H9 (cell line): Measurements from ENCODE around the gene DNAJB2. TPM values are rescaled to one million over a fixed set of nuclear protein-coding genes. Genes with fewer than 3 reads are reported as not detected.

Experiments used
- DNase-seq: peaks from one replicate; pipeline ENCODE4 v3.0.0-alpha.2; 2017
- H2AFZ ChIP-seq: one replicate; pipeline ENCODE4 v1.6.1; 2013; ENCODE audit warnings: mild to moderate bottlenecking, low read length, control low read depth, moderate library complexity
- H2AK5ac ChIP-seq: 2 replicates; pipeline ENCODE4 v1.6.1; 2013; ENCODE audit warnings: low read length, control low read depth, mixed read lengths; ENCODE audit not compliant: insufficient read length
- H2BK120ac ChIP-seq: one replicate; pipeline ENCODE4 v1.6.1; 2013; ENCODE audit warnings: low read depth, mild to moderate bottlenecking, low read length, control low read depth, inconsistent platforms; ENCODE audit not compliant: poor library complexity, severe bottlenecking
- H2BK12ac ChIP-seq: 2 replicates; pipeline ENCODE4 v1.6.1; 2013; ENCODE audit warnings: low read length, control low read depth, mixed read lengths, low read depth; ENCODE audit not compliant: insufficient read length
- H2BK15ac ChIP-seq: 2 replicates; pipeline ENCODE4 v1.6.1; 2013; ENCODE audit warnings: low read depth, low read length, control low read depth
- H2BK20ac ChIP-seq: one replicate; pipeline ENCODE4 v1.6.1; 2013; ENCODE audit warnings: low read depth, mild to moderate bottlenecking, low read length, control low read depth, inconsistent platforms; ENCODE audit not compliant: poor library complexity, severe bottlenecking
- H2BK5ac ChIP-seq: 2 replicates; pipeline ENCODE4 v1.6.1; 2013; ENCODE audit warnings: low read length, control low read depth, mixed read lengths; ENCODE audit not compliant: insufficient read length
- H3K14ac ChIP-seq: 2 replicates; pipeline ENCODE4 v1.6.1; 2013; ENCODE audit warnings: low read length, control low read depth; ENCODE audit not compliant: insufficient read depth
- H3K18ac ChIP-seq: 2 replicates; pipeline ENCODE4 v1.6.1; 2013; ENCODE audit warnings: low read depth, mild to moderate bottlenecking, mixed read lengths, low read length, control low read depth; ENCODE audit not compliant: insufficient read length
- H3K23ac ChIP-seq: 2 replicates; pipeline ENCODE4 v1.6.1; 2013; ENCODE audit warnings: low read length, control low read depth, mixed read lengths, low read depth; ENCODE audit not compliant: insufficient read length
- H3K23me2 ChIP-seq: 2 replicates; pipeline ENCODE4 v1.6.1; 2013; ENCODE audit warnings: low read depth, mild to moderate bottlenecking, mixed read lengths, low read length, control low read depth; ENCODE audit not compliant: insufficient read length, poor library complexity, severe bottlenecking
- H3K27ac ChIP-seq: 2 replicates; pipeline ENCODE4 v1.5.1; 2013; ENCODE audit warnings: low read length, control low read depth, mixed read lengths, low read depth; ENCODE audit not compliant: insufficient read length
- H3K27me3 ChIP-seq: 2 replicates; pipeline ENCODE4 v1.6.1; 2013; ENCODE audit warnings: low read length, control low read depth, inconsistent platforms; ENCODE audit not compliant: insufficient read depth
- H3K4ac ChIP-seq: 2 replicates; pipeline ENCODE4 v1.6.1; 2013; ENCODE audit warnings: low read depth, mild to moderate bottlenecking, control low read depth, inconsistent platforms, low read length, moderate library complexity
- H3K4me1 ChIP-seq: 2 replicates; pipeline ENCODE4 v1.6.1; 2013; ENCODE audit warnings: low read length, control low read depth, inconsistent platforms; ENCODE audit not compliant: insufficient read depth
- H3K4me2 ChIP-seq: 2 replicates; pipeline ENCODE4 v1.6.1; 2013; ENCODE audit warnings: low read length, control low read depth, mixed read lengths; ENCODE audit not compliant: insufficient read length, insufficient read depth
- H3K56ac ChIP-seq: 2 replicates; pipeline ENCODE4 v1.6.1; 2013; ENCODE audit warnings: low read depth, mild to moderate bottlenecking, mixed read lengths, low read length, control low read depth; ENCODE audit not compliant: insufficient read length
- H3K79me1 ChIP-seq: 2 replicates; pipeline ENCODE4 v1.6.1; 2013; ENCODE audit warnings: low read depth, mild to moderate bottlenecking, moderate library complexity, low read length, control low read depth, inconsistent platforms; ENCODE audit not compliant: insufficient read depth, poor library complexity, severe bottlenecking
- H3K79me2 ChIP-seq: 2 replicates; pipeline ENCODE4 v1.6.1; 2013; ENCODE audit warnings: low read length, control low read depth, inconsistent platforms; ENCODE audit not compliant: insufficient read depth
- H3K9ac ChIP-seq: 2 replicates; pipeline ENCODE4 v1.6.1; 2013; ENCODE audit warnings: low read length, control low read depth, mixed read lengths; ENCODE audit not compliant: insufficient read length; ENCODE audit errors: extremely low read depth
- H3K9me3 ChIP-seq: one replicate; pipeline ENCODE4 v1.6.1; 2013; ENCODE audit warnings: low read depth, low read length, inconsistent platforms; ENCODE audit not compliant: control insufficient read depth
- H3T11ph ChIP-seq: one replicate; pipeline ENCODE4 v1.6.1; 2013; ENCODE audit warnings: mild to moderate bottlenecking, low read length, control low read depth, inconsistent platforms
- H4K20me1 ChIP-seq: one replicate; pipeline ENCODE4 v1.6.1; 2013; ENCODE audit not compliant: control insufficient read depth, insufficient read length, insufficient read depth
- H4K5ac ChIP-seq: 2 replicates; pipeline ENCODE4 v1.6.1; 2013; ENCODE audit warnings: low read depth, mild to moderate bottlenecking, mixed read lengths, low read length, control low read depth; ENCODE audit not compliant: insufficient read length
- H4K8ac ChIP-seq: replicated peaks from 2 replicates; pipeline ENCODE4 v1.6.1; 2013; ENCODE audit warnings: low read length, control low read depth, mixed read lengths, low read depth; ENCODE audit not compliant: insufficient read length
- H4K91ac ChIP-seq: 2 replicates; pipeline ENCODE4 v1.6.1; 2013; ENCODE audit warnings: low read depth, mild to moderate bottlenecking, moderate library complexity, mixed read lengths, low read length, control low read depth; ENCODE audit not compliant: insufficient read length
- H3K27ac Mint-ChIP-seq, 3 experiments: 2 replicates in 2 of 3; 3 replicates in 1 of 3; pipeline ENCODE4 v1.8.0; 2020 to 2021; ENCODE audit warnings: mixed read lengths in 3 of 3, mild to moderate bottlenecking in 1 of 3, moderate library complexity in 1 of 3
- H3K27me3 Mint-ChIP-seq: 2 replicates; pipeline ENCODE4 v1.8.0; 2021; ENCODE audit warnings: low read depth, mild to moderate bottlenecking, moderate library complexity, mixed read lengths
- H3K36me3 Mint-ChIP-seq, 3 experiments: 2 replicates in 2 of 3; 3 replicates in 1 of 3; pipeline ENCODE4 v1.8.0; 2020 to 2021; ENCODE audit warnings: low read depth in 3 of 3, mixed read lengths in 3 of 3; ENCODE audit not compliant: insufficient read depth in 1 of 3
- H3K4me1 Mint-ChIP-seq, 2 experiments: 2 replicates each; pipeline ENCODE4 v1.8.0; 2020; ENCODE audit warnings: mixed read lengths in 2 of 2
- H3K4me3 Mint-ChIP-seq, 2 experiments: 2 replicates in 1 of 2; 3 replicates in 1 of 2; pipeline ENCODE4 v1.8.0; 2020 to 2021; ENCODE audit warnings: mild to moderate bottlenecking in 2 of 2, mixed read lengths in 2 of 2, moderate library complexity in 1 of 2
- H3K9me3 Mint-ChIP-seq, 2 experiments: 2 replicates in 1 of 2; 3 replicates in 1 of 2; pipeline ENCODE4 v1.8.0; 2020; ENCODE audit warnings: mild to moderate bottlenecking in 2 of 2, mixed read lengths in 2 of 2, moderate library complexity in 1 of 2
- CTCF ChIP-seq: fragments of 200-600 bp; sonication (generic); conservative IDR thresholded peaks from 3 replicates; pipeline ENCODE4 v1.8.0; 2021; ENCODE audit warnings: antibody characterized with exemption, mild to moderate bottlenecking
- WGBS: extraction: QIAGEN DNeasy Blood & Tissue Kit; methylation state at CpG from one replicate; pipeline ENCODE4 v1.1.7; 2013; ENCODE audit warnings: missing lambda C conversion rate, low lambda C conversion rate, mixed read lengths; ENCODE audit not compliant: insufficient read length; ENCODE audit errors: extremely low coverage; 5-methylcytosine and 5-hydroxymethylcytosine counted together
- total RNA-seq: library from RNA; stranded (reverse); gene quantifications from 2 replicates; pipeline ENCODE4 v1.2.1, GENCODE V29; 2021

DNAJB2 gene
- total RNA-seq, 1 experiment from 2014 or later: 34.1 TPM

GRCh38 chr2:219289195-219289536 is 10.0 kb downstream of the DNAJB2 start:
- no peak overlapping the region for H2AFZ ChIP-seq
- no peak overlapping the region for H2BK12ac ChIP-seq
- no peak overlapping the region for H2BK120ac ChIP-seq
- no peak overlapping the region for H3K27ac Mint-ChIP-seq
- H3K27me3 ChIP-seq: no peaks in the 10 kb centered on the region
- H4K20me1 ChIP-seq: no peaks in the 10 kb centered on the region
- peaks cover 3% of the 10 kb centered on the region for H3K23me2 ChIP-seq
- WGBS: no CpG with 5 or more reads among the region's 6 CpGs
- H3K4me2 ChIP-seq: no peak overlapping the region
- H2BK20ac ChIP-seq: no peak overlapping the region
- H3K56ac ChIP-seq: no peak overlapping the region
- H3K9me3 Mint-ChIP-seq: peaks cover 2% of the 10 kb centered on the region in 2 experiments; a peak in 1 of 5 replicates
- H3K9me3 ChIP-seq: no peaks in the 10 kb centered on the region
- H2BK15ac ChIP-seq: no peak overlapping the region
- no peak overlapping the region for H4K91ac ChIP-seq
- H3K4me1 ChIP-seq: no peaks in the 10 kb centered on the region; the same call in 1 of the 2 replicates
- no peak overlapping the region for H3K4me3 Mint-ChIP-seq
- H3T11ph ChIP-seq: no peak overlapping the region
- H3K79me2 ChIP-seq: no peaks in the 10 kb centered on the region
- no peak overlapping the region for H4K8ac ChIP-seq
- no peak overlapping the region for H3K18ac ChIP-seq
- H2BK5ac ChIP-seq: no peak overlapping the region
- H3K36me3 Mint-ChIP-seq: peaks cover 0 to 4% (median 2%) of the 10 kb centered on the region in 3 experiments; a peak in 2 of 7 replicates
- H3K14ac ChIP-seq: no peak overlapping the region
- no peak for TF ChIP-seq CTCF
- H3K4ac ChIP-seq: no peak overlapping the region
- no peak overlapping the region for H3K9ac ChIP-seq
- no peak overlapping the region for H3K23ac ChIP-seq
- no peak overlapping the region for H2AK5ac ChIP-seq
- H3K27me3 Mint-ChIP-seq: peaks cover 23% of the 10 kb centered on the region
- no peaks in the 10 kb centered on the region for H3K79me1 ChIP-seq
- H3K27ac ChIP-seq: no peak overlapping the region
- peaks cover 12 to 18% of the 10 kb centered on the region in 2 experiments for H3K4me1 Mint-ChIP-seq
- DNase-seq: no peak
- no peak overlapping the region for H4K5ac ChIP-seq
